Fibroblast of the aortic adventitia (primary cell): Measurements from ENCODE around the gene TAL1. TPM values are rescaled to one million over a fixed set of nuclear protein-coding genes. Genes with fewer than 3 reads are reported as not detected.
A peak's percentile ranks its signal among the peaks of the same experiment; 100 is the strongest.

Source experiments
- DNase-seq: peaks from one replicate; pipeline ENCODE4 v3.0.0-alpha.2; 2010; ENCODE audit warnings: low read depth
- H3K4me3 ChIP-seq: 2 replicates; pipeline ENCODE4 v1.5.1; 2011; ENCODE audit warnings: low read depth, mild to moderate bottlenecking, control low read depth, low read length, moderate library complexity
- total RNA-seq: library from RNA; depleted of rRNA; stranded (reverse); fragments of >200 nt; gene quantifications from 2 replicates; pipeline ENCODE4 v1.2.3, GENCODE V29; 2012; ENCODE audit warnings: low replicate concordance
- TF ChIP-seq, protein P1 (sequence below): IDR thresholded peaks from 2 replicates; pipeline ENCODE4 v1.5.1; 2011; ENCODE audit warnings: mild to moderate bottlenecking, low read length, control low read depth, inconsistent platforms; ENCODE audit not compliant: insufficient read depth

TAL1 gene
- total RNA-seq, 1 donor = 0.36 TPM

DNA sequence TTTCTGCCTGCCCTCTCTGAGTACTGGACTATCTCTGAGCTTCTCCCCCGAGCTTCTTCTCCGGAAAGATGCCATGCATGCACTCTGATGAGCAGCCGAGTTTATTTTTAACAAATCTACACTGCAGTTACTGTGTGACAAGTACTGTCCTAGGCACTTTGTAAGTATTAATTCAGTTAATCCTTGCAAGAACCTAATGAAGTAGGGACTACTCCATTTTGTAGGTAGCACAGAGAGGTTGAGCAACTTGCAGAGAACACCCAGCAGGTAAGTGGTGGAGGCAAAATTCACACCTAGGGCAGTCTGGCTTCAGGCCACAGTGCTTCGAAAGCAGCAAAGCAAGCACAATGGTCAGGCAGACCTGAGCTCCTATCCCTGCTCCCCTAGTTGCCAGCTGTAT lies 3.8 kb upstream of the TAL1 start:
- TF ChIP-seq, protein P1, sequence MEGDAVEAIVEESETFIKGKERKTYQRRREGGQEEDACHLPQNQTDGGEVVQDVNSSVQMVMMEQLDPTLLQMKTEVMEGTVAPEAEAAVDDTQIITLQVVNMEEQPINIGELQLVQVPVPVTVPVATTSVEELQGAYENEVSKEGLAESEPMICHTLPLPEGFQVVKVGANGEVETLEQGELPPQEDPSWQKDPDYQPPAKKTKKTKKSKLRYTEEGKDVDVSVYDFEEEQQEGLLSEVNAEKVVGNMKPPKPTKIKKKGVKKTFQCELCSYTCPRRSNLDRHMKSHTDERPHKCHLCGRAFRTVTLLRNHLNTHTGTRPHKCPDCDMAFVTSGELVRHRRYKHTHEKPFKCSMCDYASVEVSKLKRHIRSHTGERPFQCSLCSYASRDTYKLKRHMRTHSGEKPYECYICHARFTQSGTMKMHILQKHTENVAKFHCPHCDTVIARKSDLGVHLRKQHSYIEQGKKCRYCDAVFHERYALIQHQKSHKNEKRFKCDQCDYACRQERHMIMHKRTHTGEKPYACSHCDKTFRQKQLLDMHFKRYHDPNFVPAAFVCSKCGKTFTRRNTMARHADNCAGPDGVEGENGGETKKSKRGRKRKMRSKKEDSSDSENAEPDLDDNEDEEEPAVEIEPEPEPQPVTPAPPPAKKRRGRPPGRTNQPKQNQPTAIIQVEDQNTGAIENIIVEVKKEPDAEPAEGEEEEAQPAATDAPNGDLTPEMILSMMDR = no peak
- no peak for DNase-seq
- H3K4me3 ChIP-seq = no peak overlapping the region

DNA sequence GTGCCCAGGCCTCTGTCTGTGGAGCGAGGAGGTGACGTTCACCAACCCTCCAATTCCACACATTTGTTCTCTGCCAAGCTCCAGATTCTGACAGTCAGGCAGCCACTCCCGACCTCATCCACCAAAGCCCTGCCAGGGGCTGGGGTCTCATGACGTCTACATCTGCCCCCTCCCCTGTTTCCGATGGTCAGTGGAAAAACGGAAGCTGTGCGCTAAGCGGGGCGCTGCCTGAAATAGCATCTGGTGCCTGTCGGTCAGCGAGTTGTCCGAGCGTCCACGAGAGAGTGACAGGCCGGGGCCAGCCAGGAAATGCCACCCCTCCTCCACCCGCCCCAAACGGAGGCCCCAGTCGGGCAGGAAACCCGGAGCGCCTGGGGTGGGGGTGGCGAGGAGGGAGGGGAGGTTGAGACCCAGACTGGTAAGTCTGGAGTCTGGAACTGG lies 3.2 kb upstream of the TAL1 start:
- no peak for DNase-seq
- TF ChIP-seq, protein P1 = no peak
- no peak overlapping the region for H3K4me3 ChIP-seq

DNA sequence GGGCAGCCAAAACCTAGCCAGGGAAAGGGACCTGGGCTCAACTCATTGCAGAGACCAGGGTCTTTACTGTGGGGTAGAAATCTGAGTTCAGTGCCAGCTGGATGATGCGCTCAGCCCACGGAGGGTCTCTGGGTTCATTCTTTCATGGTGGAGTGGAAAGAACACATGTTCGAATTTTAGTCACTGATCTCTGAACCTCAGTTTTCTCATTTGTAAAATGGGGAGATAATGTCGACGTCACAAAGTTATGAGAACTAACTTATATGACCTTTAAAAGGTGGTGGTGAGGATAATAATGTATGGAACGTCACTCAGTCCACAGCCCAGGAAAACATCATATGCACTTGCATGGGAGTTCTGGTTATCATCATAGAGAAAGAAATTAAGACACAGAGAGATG lies 1.2 kb upstream of the TAL1 start:
- DNase-seq = no peak
- TF ChIP-seq, protein P1 = no peak
- no peak overlapping the region for H3K4me3 ChIP-seq

DNA sequence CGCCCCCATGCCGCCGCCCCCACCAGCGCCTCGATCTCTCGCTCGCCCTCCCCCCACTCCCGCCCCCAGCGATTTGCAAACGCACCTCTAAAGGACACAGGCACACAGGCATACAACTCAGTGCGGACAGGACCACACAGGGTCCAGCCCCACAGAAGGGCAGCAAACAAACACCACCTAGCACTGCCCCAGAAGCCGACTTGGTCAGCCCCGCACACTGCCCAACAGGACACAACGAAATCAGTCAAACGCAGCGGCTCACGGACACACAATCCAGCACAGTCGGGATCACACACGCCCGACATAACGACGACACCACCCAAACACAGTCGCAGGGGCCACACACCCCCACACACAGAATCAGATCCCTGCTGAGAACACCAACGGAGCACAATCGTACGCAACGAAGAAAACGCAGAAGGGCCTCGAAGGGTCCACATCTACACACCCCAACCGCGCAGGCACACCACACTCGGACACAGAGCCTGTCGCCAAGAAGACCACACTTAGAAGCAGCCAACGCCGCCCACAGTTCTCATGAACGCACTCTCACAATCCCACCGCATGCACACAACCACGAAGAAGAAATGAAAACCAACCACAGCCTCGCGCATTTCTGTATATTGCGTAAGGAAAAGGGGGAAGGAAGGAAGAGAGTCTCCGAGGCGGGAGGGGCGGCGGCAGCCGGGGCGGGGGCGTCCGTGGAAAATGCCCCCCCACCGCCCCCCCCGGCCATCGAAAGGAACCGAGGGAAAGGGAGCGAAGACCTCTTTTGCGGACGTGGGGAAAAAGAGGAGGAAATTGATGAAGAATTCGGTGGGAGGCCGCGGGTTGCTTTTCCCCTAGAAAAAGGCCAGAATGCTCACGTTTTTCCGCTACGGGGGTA lies 481 bp downstream of the TAL1 start:
- DNase-seq = peak; percentile 59
- TF ChIP-seq, protein P1 = no peak
- H3K4me3 ChIP-seq = peak overlapping the region; percentile 45

DNA sequence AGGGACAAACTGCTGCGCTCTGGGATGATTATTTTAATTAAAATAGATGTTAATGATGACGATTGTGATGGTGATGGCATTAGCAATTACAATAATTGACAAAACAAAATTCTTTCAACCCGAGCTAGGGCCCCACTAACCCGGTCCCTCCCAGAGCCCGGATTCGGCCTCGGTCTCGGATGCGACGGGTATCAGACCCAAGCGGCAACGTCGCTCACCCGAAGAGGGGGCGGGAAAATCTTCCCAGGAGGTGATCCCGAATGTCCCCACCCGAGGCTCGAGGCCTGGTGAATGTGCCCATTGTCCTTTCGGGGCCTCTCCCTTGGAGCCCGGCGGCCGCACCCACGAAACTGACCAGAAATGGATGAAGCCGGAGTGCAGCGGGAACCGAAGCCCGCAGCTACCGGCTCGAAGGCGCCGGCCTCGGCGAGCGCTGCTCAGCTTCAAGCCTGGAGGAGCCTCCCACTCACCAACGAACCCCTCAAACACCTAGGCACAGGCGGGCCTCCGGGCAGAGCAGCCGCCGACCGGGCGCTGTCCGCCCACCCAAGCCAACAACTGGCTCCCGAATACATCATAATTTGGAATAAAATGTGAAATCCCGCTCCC lies 1.2 kb downstream of the TAL1 start:
- TF ChIP-seq, protein P1 = no peak
- no peak overlapping the region for H3K4me3 ChIP-seq
- no peak for DNase-seq

DNA sequence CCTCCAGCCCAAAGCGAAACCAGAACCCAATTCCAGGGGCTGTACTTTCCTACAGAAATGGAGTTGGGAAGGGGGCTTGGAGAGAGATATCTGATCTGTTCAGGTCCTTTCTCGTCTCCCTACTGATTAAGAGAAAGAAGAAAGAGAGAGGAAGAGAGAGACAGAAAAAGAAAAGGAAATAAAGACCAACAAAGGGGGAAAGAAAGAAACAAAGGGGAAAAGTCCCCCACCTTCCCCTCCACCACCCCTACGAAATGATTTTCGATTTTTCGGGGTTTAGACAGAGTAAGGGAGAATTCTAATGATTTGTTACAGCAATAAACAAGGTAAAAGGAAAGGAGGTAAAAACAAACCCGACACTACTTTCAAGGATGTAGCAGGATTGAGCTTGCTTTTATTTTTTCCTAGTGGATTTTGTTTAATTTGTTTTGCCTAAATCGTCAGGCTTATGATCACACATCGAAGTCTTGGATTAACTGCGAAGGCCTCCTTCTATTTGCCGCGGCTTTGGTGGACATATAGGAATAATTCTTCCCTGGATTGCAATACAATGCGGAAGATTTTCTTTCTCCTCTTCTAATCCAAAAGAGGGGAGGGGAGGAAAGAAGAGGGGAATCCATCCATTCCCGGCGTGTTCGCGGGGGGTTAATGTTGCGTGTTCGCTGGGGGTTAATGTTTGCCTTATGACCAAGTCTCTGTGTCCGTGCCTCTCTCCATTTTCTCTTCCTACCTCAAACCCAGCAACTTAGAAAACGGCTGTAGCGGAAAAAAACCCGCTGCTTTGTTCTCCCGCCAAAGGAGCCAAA lies 1.9 kb downstream of the TAL1 start:
- TF ChIP-seq, protein P1 = no peak
- DNase-seq = peak; percentile 17
- H3K4me3 ChIP-seq = no peak overlapping the region
